K562 (cell line): ENCODE measurements around the gene ECM1. TPM values are rescaled to one million over a fixed set of nuclear protein-coding genes. Genes with fewer than 3 reads are reported as not detected.

Source experiments
- HCFC1 ChIP-seq: IDR thresholded peaks from 2 replicates; pipeline ENCODE4 v1.6.1; 2012; ENCODE audit warnings: low read depth, low read length, improper control_type of control experiment
- HDAC2 ChIP-seq: fragments of 450-650 bp; IDR thresholded peaks from 2 replicates; pipeline ENCODE4 v1.6.1; 2016; ENCODE audit warnings: mild to moderate bottlenecking
- MCM2 ChIP-seq: fragments of 450-650 bp; IDR thresholded peaks from 2 replicates; pipeline ENCODE4 v1.6.1; 2017; ENCODE audit warnings: low read depth, mild to moderate bottlenecking
- MYC ChIP-seq, 2 experiments: fragments of 250-450 bp in 1 of 2; sonication (Bioruptor Pico) in 1 of 2; IDR thresholded peaks; 2 replicates each; pipeline versions ENCODE4 v1.5.1 to v1.6.1; 2012 to 2021; ENCODE audit warnings: low read depth in 2 of 2, borderline replicate concordance in 1 of 2, improper control_type of control experiment in 1 of 2, low read length in 1 of 2, mild to moderate bottlenecking in 1 of 2, moderate library complexity in 1 of 2
- TCF7 ChIP-seq: sonication (generic); IDR thresholded peaks from 2 replicates; pipeline ENCODE4 v1.6.1; 2016; ENCODE audit warnings: antibody characterized with exemption, borderline replicate concordance
- ZNF175 ChIP-seq: fragments of 200-800 bp; sonication (Bioruptor generic); IDR thresholded peaks from 2 replicates; pipeline ENCODE4 v1.6.1; 2016; ENCODE audit warnings: low read depth, mild to moderate bottlenecking, missing genetic modification characterization, missing compliant biosample characterization
- ZNF316 ChIP-seq: fragments of 450-650 bp; IDR thresholded peaks from 2 replicates; pipeline ENCODE4 v1.6.1; 2016
- ZNF589 ChIP-seq: fragments of 200-800 bp; sonication (Bioruptor generic); IDR thresholded peaks from 2 replicates; pipeline ENCODE4 v1.6.1; 2016; ENCODE audit warnings: low read depth, missing genetic modification characterization, missing compliant biosample characterization
- polyA plus RNA-seq, 8 experiments: library from polyadenylated mRNA; depleted of rRNA in 4 of 8; stranded (reverse) in 5 of 8; unstranded in 3 of 8; fragments of >200 nt; fragmentation: Nextera tagmentation in 2 of 8; fragmentation: Illumina TruSeq in 1 of 8; extraction: Ambion mirVana in 2 of 8; extraction: Trizol in 1 of 8; gene quantifications; 2 replicates each; pipeline versions ENCODE4 v1.2.1 to v1.2.3, GENCODE V29; 2011 to 2014; ENCODE audit warnings: inconsistent platforms in 1 of 8, missing spikeins in 1 of 8
- total RNA-seq, 7 experiments: library from RNA; depleted of rRNA in 6 of 7; stranded (reverse); fragments of >200 nt in 6 of 7; fragmentation: Illumina TruSeq in 2 of 7; extraction: Trizol in 2 of 7; gene quantifications; 2 replicates each; pipeline versions ENCODE4 v1.2.1 to v1.2.3, GENCODE V29; 2011 to 2021; ENCODE audit warnings: low replicate concordance in 1 of 7
- TF ChIP-seq, protein P1 (sequence below), 2 experiments: fragments of 450-650 bp; formaldehyde crosslinking in 1 of 2; IDR thresholded peaks; 2 replicates each; pipeline versions ENCODE4 v1.4.0 to v1.6.1; 2014 to 2020; ENCODE audit warnings: mild to moderate bottlenecking in 2 of 2, borderline replicate concordance in 1 of 2, low read depth in 1 of 2
- TF ChIP-seq, protein P2 (sequence below): fragments of 450-650 bp; IDR thresholded peaks from 2 replicates; pipeline ENCODE4 v1.6.1; 2018; ENCODE audit warnings: mild to moderate bottlenecking, low read depth; ENCODE audit not compliant: partially characterized antibody
- TF ChIP-seq, protein P3 (sequence below): fragments of 250-450 bp; sonication (Bioruptor Pico); IDR thresholded peaks from 2 replicates; pipeline ENCODE4 v1.5.1; 2021; ENCODE audit warnings: mild to moderate bottlenecking

The ECM1 gene
- total and polyA plus RNA-seq, 9 of the 15 experiments (the other 6 are each of a cell fraction or from before 2014, with no cell fraction given) = 6.6 to 52.2 (median 12.8) TPM

DNA sequence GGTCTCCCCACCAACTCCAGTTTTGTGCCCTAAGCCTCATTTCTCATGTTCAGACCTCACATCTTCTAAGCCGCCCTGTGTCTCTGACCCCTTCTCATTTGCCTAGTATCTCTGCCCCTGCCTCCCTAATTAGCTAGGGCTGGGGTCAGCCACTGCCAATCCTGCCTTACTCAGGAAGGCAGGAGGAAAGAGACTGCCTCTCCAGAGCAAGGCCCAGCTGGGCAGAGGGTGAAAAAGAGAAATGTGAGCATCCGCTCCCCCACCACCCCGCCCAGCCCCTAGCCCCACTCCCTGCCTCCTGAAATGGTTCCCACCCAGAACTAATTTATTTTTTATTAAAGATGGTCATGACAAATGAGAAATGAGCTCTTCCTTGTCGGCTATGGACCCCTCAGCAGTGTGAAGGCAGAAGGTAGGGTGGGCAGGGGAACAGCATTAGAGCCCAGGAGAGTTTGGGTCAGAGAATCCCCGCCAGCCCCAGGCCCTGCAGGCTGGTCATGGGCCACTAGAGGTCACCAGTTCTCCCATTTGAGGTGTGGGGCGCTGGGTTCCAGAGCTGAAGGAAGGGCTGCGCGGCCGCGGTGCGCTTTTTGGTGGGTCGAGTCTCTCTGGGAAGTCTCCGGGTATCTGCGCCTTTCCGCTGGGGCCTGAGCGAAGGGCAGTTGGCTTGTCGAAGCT lies 52.8 kb downstream of the ECM1 start (continued):
- TF ChIP-seq, protein P1, sequence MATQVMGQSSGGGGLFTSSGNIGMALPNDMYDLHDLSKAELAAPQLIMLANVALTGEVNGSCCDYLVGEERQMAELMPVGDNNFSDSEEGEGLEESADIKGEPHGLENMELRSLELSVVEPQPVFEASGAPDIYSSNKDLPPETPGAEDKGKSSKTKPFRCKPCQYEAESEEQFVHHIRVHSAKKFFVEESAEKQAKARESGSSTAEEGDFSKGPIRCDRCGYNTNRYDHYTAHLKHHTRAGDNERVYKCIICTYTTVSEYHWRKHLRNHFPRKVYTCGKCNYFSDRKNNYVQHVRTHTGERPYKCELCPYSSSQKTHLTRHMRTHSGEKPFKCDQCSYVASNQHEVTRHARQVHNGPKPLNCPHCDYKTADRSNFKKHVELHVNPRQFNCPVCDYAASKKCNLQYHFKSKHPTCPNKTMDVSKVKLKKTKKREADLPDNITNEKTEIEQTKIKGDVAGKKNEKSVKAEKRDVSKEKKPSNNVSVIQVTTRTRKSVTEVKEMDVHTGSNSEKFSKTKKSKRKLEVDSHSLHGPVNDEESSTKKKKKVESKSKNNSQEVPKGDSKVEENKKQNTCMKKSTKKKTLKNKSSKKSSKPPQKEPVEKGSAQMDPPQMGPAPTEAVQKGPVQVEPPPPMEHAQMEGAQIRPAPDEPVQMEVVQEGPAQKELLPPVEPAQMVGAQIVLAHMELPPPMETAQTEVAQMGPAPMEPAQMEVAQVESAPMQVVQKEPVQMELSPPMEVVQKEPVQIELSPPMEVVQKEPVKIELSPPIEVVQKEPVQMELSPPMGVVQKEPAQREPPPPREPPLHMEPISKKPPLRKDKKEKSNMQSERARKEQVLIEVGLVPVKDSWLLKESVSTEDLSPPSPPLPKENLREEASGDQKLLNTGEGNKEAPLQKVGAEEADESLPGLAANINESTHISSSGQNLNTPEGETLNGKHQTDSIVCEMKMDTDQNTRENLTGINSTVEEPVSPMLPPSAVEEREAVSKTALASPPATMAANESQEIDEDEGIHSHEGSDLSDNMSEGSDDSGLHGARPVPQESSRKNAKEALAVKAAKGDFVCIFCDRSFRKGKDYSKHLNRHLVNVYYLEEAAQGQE (IDR thresholded peaks at IDR 0.05; ENCODE audit: borderline replicate concordance) = peak; percentile 56; the same call in 1 of the 2 replicates
- TF ChIP-seq, protein P1 (CRISPR knock-in tag; IDR thresholded peaks at IDR 0.05; ENCODE audit: low read depth) = no peak
- 0 out of 2 replicates have a peak, but pooled peaks have one; percentile 51 for TF ChIP-seq HDAC2
- TF ChIP-seq, protein P2, sequence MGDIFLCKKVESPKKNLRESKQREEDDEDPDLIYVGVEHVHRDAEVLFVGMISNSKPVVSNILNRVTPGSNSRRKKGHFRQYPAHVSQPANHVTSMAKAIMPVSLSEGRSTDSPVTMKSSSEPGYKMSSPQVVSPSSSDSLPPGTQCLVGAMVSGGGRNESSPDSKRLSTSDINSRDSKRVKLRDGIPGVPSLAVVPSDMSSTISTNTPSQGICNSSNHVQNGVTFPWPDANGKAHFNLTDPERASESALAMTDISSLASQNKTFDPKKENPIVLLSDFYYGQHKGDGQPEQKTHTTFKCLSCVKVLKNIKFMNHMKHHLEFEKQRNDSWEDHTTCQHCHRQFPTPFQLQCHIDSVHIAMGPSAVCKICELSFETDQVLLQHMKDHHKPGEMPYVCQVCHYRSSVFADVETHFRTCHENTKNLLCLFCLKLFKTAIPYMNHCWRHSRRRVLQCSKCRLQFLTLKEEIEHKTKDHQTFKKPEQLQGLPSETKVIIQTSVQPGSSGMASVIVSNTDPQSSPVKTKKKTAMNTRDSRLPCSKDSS = no peak
- TF ChIP-seq HCFC1 = 0 out of 2 replicates have a peak, but pooled peaks have one; percentile 14
- TF ChIP-seq, protein P3, sequence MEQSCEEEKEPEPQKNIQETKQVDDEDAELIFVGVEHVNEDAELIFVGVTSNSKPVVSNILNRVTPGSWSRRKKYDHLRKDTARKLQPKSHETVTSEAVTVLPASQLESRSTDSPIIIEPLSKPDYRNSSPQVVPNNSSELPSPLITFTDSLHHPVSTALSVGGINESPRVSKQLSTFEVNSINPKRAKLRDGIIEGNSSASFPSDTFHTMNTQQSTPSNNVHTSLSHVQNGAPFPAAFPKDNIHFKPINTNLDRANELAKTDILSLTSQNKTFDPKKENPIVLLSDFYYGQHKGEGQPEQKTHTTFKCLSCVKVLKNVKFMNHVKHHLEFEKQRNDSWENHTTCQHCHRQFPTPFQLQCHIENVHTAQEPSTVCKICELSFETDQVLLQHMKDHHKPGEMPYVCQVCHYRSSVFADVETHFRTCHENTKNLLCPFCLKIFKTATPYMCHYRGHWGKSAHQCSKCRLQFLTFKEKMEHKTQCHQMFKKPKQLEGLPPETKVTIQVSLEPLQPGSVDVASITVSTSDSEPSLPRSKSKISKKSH (CRISPR knock-in tag) = no peak
- no peak for TF ChIP-seq MCM2
- TF ChIP-seq ZNF316 = no peak
- TF ChIP-seq MYC (IDR thresholded peaks at IDR 0.05; ENCODE audit: low read depth, low read length) = 0 out of 2 replicates have a peak, but pooled peaks have one; percentile 48
- no peak for TF ChIP-seq MYC (CRISPR knock-in tag; IDR thresholded peaks at IDR 0.05; ENCODE audit: borderline replicate concordance, low read depth)
- no peak for TF ChIP-seq ZNF175
- TF ChIP-seq ZNF589 = no peak
- TF ChIP-seq TCF7 = peak; percentile 28; the same call in 1 of the 2 replicates
